HG03025 (cell line): ENCODE results near the gene SARS2.

Experiments used
- ATAC-seq: cut with Tn5 transposase; IDR thresholded peaks from one replicate; pipeline ENCODE4 v1.9.1; 2021; ENCODE audit warnings: mild to moderate bottlenecking, moderate library complexity; ENCODE audit not compliant: unreplicated experiment, low FRiP score

SARS2 gene

GRCh38 chr19:38869160-38869835, 61.3 kb downstream of the SARS2 start:
- no peak for ATAC-seq

GRCh38 chr19:38868551-38868950, 62.0 kb downstream of the SARS2 start:
- ATAC-seq: no peak

- no peak for ATAC-seq
Observed at GRCh38 chr19:38867171-38867780, 63.3 kb downstream of the SARS2 start.
